Uterus (tissue), 4 donors: ENCODE results near the gene TMPRSS4. TPM values are rescaled to one million over a fixed set of nuclear protein-coding genes. Genes with fewer than 3 reads are reported as not detected.

ENCODE experiments used
- DNase-seq, 2 donors: peaks; one replicate each; pipeline ENCODE4 v3.0.0-alpha.2; 2019 to 2020
- H3K27ac ChIP-seq, 2 donors: fragments of 200-600 bp; sonication (generic); 1 replicate in 1 of 2; 2 replicates in 1 of 2; pipeline ENCODE4 v1.5.1; 2016 to 2018
- H3K27me3 ChIP-seq, 2 donors: fragments of 200-600 bp; sonication (generic); one replicate each; pipeline ENCODE4 v1.5.1; 2018 to 2019; ENCODE audit warnings: control low read depth in 1 of 2
- H3K36me3 ChIP-seq, 2 donors: fragments of 200-600 bp; sonication (generic); one replicate each; pipeline ENCODE4 v1.5.1; 2019; ENCODE audit warnings: control low read depth in 1 of 2
- H3K4me1 ChIP-seq, 2 donors: fragments of 200-600 bp; sonication (generic); one replicate each; pipeline ENCODE4 v1.5.1; 2018 to 2019; ENCODE audit warnings: control low read depth in 1 of 2
- H3K4me3 ChIP-seq, 2 donors: fragments of 200-600 bp; sonication (generic); 1 replicate in 1 of 2; 2 replicates in 1 of 2; pipeline ENCODE4 v1.5.1; 2018 to 2019; ENCODE audit warnings: mild to moderate bottlenecking in 1 of 2
- H3K9me3 ChIP-seq, 2 donors: fragments of 200-600 bp; sonication (generic); one replicate each; pipeline ENCODE4 v1.5.1; 2019; ENCODE audit warnings: control low read depth in 1 of 2
- POLR2A ChIP-seq, 2 donors: fragments of 450-650 bp; IDR thresholded peaks; one replicate each; pipeline ENCODE4 v1.6.1; 2016; ENCODE audit warnings: antibody characterized with exemption in 2 of 2, mild to moderate bottlenecking in 1 of 2, moderate library complexity in 1 of 2
- intact Hi-C: fragments of 100-400 bp; cut with DNase I; formaldehyde crosslinking; loops from one replicate; pipeline ENCODE4 v1.15.1; 2023; ENCODE audit warnings: low total_unique reads
- total RNA-seq, 4 donors: library from RNA; depleted of rRNA in 3 of 4; stranded (reverse); fragments of >200 nt in 3 of 4; gene quantifications; one replicate each; pipeline versions ENCODE4 v1.1.0 to v1.2.4, GENCODE V29; 2014 to 2023
- TF ChIP-seq, protein P1 (sequence below), 4 experiments: fragments of 200-600 bp in 2 of 4; fragments of 450-650 bp in 2 of 4; sonication (generic) in 2 of 4; IDR thresholded peaks; one replicate each; pipeline ENCODE4 v1.5.1; 2016 to 2019; ENCODE audit warnings: antibody characterized with exemption in 4 of 4, mild to moderate bottlenecking in 2 of 4, moderate library complexity in 1 of 4
- donor health status: DM: yes; HTN: yes; CAD: no.

TMPRSS4 gene
- total RNA-seq, 4 donors from 2014 or later = 0.88 to 5.5 TPM; not detected in 2

- no peak for DNase-seq
- Histone ChIP-seq H3K27ac (no peak overlapping the region), H3K27me3 (no peaks in the 10 kb centered on the region), H3K4me1 (no peaks in the 10 kb centered on the region), H3K9me3 (no peaks in the 10 kb centered on the region), H3K4me3 (no peak overlapping the region), H3K36me3 (no peaks in the 10 kb centered on the region)
- intact Hi-C loops = no loop called here
- TF ChIP-seq, protein P1, sequence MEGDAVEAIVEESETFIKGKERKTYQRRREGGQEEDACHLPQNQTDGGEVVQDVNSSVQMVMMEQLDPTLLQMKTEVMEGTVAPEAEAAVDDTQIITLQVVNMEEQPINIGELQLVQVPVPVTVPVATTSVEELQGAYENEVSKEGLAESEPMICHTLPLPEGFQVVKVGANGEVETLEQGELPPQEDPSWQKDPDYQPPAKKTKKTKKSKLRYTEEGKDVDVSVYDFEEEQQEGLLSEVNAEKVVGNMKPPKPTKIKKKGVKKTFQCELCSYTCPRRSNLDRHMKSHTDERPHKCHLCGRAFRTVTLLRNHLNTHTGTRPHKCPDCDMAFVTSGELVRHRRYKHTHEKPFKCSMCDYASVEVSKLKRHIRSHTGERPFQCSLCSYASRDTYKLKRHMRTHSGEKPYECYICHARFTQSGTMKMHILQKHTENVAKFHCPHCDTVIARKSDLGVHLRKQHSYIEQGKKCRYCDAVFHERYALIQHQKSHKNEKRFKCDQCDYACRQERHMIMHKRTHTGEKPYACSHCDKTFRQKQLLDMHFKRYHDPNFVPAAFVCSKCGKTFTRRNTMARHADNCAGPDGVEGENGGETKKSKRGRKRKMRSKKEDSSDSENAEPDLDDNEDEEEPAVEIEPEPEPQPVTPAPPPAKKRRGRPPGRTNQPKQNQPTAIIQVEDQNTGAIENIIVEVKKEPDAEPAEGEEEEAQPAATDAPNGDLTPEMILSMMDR (IDR thresholded peaks at IDR 0.05) = no peak
- TF ChIP-seq POLR2A (IDR thresholded peaks at IDR 0.05) = no peak
These were observed 86.0 kb downstream of the TMPRSS4 start for GRCh38 chr11:118162846-118163245.

- intact Hi-C loops = no loop called here
- Histone ChIP-seq H3K4me3 (no peak overlapping the region), H3K27me3 (no peaks in the 10 kb centered on the region), H3K27ac (no peak overlapping the region), H3K36me3 (no peaks in the 10 kb centered on the region), H3K9me3 (no peaks in the 10 kb centered on the region), H3K4me1 (no peaks in the 10 kb centered on the region)
- DNase-seq = no peak
- no peak for TF ChIP-seq POLR2A (IDR thresholded peaks at IDR 0.05)
- TF ChIP-seq, protein P1 (IDR thresholded peaks at IDR 0.05) = no peak
These were observed 86.6 kb downstream of the TMPRSS4 start for GRCh38 chr11:118163494-118163893.

- H3K4me3 ChIP-seq = no peak overlapping the region
- DNase-seq = no peak
- intact Hi-C loops = no loop called here
- TF ChIP-seq, protein P1 (IDR thresholded peaks at IDR 0.05) = no peak
- no peak for TF ChIP-seq POLR2A (IDR thresholded peaks at IDR 0.05)
- no peak overlapping the region for H3K27ac ChIP-seq
- no peaks in the 10 kb centered on the region for H3K27me3 ChIP-seq
- no peaks in the 10 kb centered on the region for H3K4me1 ChIP-seq
- no peaks in the 10 kb centered on the region for H3K36me3 ChIP-seq
- no peaks in the 10 kb centered on the region for H3K9me3 ChIP-seq
These were observed 88.0 kb downstream of the TMPRSS4 start for GRCh38 chr11:118164885-118165284.

DNA sequence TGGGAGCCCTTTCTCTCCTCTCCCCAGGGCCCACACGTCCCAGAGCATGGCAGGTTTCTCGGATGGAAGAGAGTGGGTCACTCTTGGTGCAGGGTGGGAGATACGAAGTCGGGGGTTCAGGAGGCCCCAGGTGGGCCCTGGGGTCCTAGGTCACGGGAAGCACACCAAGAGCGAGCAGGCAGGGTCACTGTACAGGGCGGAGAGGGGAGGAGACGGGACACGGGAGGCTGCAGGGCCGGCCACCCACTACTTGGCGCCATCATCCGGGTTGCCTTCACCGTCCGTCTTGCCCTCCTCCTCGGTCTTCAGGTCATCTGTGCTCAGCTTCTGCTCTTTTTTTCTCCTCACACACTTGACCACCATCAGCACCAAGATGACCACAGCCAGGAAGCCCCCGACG lies 89.8 kb downstream of the TMPRSS4 start:
- intact Hi-C loops = no loop called here
- TF ChIP-seq, protein P1 (IDR thresholded peaks at IDR 0.05) = no peak
- H3K36me3 ChIP-seq = no peaks in the 10 kb centered on the region

DNA sequence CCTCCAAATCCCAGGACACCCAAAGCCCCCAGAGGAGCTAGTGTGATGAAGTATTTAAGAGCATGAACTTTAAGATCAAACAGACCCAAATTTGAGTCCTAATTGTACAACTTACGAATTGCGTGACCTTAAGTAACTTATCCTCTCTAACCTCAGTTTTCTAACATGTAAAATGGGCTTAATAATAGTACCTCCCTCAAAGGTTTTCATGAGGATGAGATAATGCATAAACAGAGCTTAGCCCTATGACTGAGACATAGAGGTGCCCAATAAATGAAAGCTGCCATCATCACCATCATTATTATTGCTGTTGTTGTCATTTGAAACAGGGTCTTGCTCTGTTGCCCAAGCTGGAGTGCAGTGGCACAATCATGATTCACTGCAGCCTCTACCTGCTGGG lies 90.4 kb downstream of the TMPRSS4 start:
- Histone ChIP-seq H3K4me3 (no peak overlapping the region), H3K27ac (no peak overlapping the region), H3K36me3 (no peaks in the 10 kb centered on the region), H3K4me1 (peaks cover 0 to 3% of the 10 kb centered on the region in 2 donors), H3K27me3 (no peaks in the 10 kb centered on the region), H3K9me3 (no peaks in the 10 kb centered on the region)
- TF ChIP-seq, protein P1 (IDR thresholded peaks at IDR 0.05) = no peak
- TF ChIP-seq POLR2A (IDR thresholded peaks at IDR 0.05) = no peak
- intact Hi-C loops = no loop called here
- no peak for DNase-seq

More for the DNA sequence above, 89.8 kb downstream of the TMPRSS4 start:
- Histone ChIP-seq H3K4me1 (peaks cover 0 to 3% of the 10 kb centered on the region in 2 donors), H3K27ac (no peak overlapping the region), H3K9me3 (no peaks in the 10 kb centered on the region), H3K4me3 (no peak overlapping the region), H3K27me3 (no peaks in the 10 kb centered on the region)
- no peak for DNase-seq
